Naive B cell (primary cell): ENCODE data around the gene ARHGEF28. TPM values are rescaled to one million over a fixed set of nuclear protein-coding genes. Genes with fewer than 3 reads are reported as not detected.

Experiments
- ATAC-seq, 2 donors: fragments of 150-1000 bp; cut with Tn5 transposase; 2 replicates each; pipeline ENCODE4 v1.10.0; 2021; ENCODE audit warnings: low read depth in 2 of 2, mild to moderate bottlenecking in 2 of 2, moderate library complexity in 2 of 2
- DNase-seq: peaks from one replicate; pipeline ENCODE4 v3.0.0; 2022
- H3K27ac Mint-ChIP-seq, 6 donors: one replicate each; pipeline ENCODE4 v1.8.0; 2020 to 2022; ENCODE audit warnings: mild to moderate bottlenecking in 6 of 6, mixed read lengths in 6 of 6, moderate library complexity in 5 of 6, inconsistent platforms in 2 of 6
- H3K27me3 Mint-ChIP-seq, 3 donors: one replicate each; pipeline ENCODE4 v1.8.0; 2021 to 2022; ENCODE audit warnings: mixed read lengths in 3 of 3, mild to moderate bottlenecking in 1 of 3
- H3K36me3 Mint-ChIP-seq, 2 donors: one replicate each; pipeline ENCODE4 v1.8.0; 2020 to 2022; ENCODE audit warnings: mixed read lengths in 2 of 2, inconsistent platforms in 1 of 2, mild to moderate bottlenecking in 1 of 2
- H3K4me1 Mint-ChIP-seq, 3 donors: one replicate each; pipeline ENCODE4 v1.8.0; 2020 to 2022; ENCODE audit warnings: mixed read lengths in 3 of 3, inconsistent platforms in 1 of 3, mild to moderate bottlenecking in 1 of 3, moderate library complexity in 1 of 3
- H3K4me3 Mint-ChIP-seq, 8 donors: one replicate each; pipeline ENCODE4 v1.8.0; 2020 to 2022; ENCODE audit warnings: mild to moderate bottlenecking in 8 of 8, mixed read lengths in 8 of 8, moderate library complexity in 8 of 8, inconsistent platforms in 2 of 8
- H3K9me3 Mint-ChIP-seq, 7 donors: one replicate each; pipeline ENCODE4 v1.8.0; 2020 to 2022; ENCODE audit warnings: mixed read lengths in 7 of 7, mild to moderate bottlenecking in 5 of 7, inconsistent platforms in 2 of 7, moderate library complexity in 1 of 7
- polyA plus RNA-seq, 6 donors: library from polyadenylated mRNA; unstranded; fragments of 300-500 nt; fragmentation: Illumina TruSeq; gene quantifications; one replicate each; pipeline ENCODE4 v1.2.3, GENCODE V29; 2021; ENCODE audit warnings: low read depth in 6 of 6

The ARHGEF28 gene
- polyA plus RNA-seq, 6 donors from 2014 or later: not detected

DNA sequence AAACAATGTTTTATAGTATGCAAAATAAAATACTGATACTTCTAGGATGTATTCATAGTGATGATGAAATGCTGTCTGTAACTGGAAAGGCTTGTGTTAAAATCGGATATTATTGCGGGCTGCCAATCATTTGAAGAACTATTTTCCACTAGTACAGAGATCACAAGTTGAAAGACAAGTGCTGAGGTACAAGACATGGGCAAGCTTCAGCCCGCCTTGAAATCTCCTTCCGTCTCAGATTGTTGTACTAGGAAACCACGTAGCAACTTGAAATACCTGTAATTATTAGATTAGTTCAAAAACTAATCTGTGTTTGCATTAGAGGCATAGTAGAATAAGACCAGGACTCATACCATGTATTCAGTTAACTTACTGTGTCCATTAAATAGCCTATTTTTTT lies 218.2 kb downstream of the ARHGEF28 start:
- H3K4me3 Mint-ChIP-seq: no peak overlapping the region
- H3K4me1 Mint-ChIP-seq: no peaks in the 10 kb centered on the region
- no peaks in the 10 kb centered on the region for H3K36me3 Mint-ChIP-seq
- no peak for ATAC-seq
- H3K27me3 Mint-ChIP-seq: peaks cover 6 to 14% (median 11%) of the 10 kb centered on the region in 3 donors
- H3K27ac Mint-ChIP-seq: no peak overlapping the region
- peaks cover 0 to 2% (median 0%) of the 10 kb centered on the region in 7 donors for H3K9me3 Mint-ChIP-seq
- DNase-seq: no peak

- Mint-ChIP-seq H3K9me3 (no peaks in the 10 kb centered on the region), H3K36me3 (no peaks in the 10 kb centered on the region), H3K4me3 (no peak overlapping the region), H3K27me3 (peaks cover 0 to 7% (median 0%) of the 10 kb centered on the region in 3 donors), H3K27ac (no peak overlapping the region), H3K4me1 (no peaks in the 10 kb centered on the region)
- DNase-seq (no peak), ATAC-seq (no peak)
Measured at GRCh38 chr5:73851471-73852181, 225.6 kb downstream of the ARHGEF28 start.

DNA sequence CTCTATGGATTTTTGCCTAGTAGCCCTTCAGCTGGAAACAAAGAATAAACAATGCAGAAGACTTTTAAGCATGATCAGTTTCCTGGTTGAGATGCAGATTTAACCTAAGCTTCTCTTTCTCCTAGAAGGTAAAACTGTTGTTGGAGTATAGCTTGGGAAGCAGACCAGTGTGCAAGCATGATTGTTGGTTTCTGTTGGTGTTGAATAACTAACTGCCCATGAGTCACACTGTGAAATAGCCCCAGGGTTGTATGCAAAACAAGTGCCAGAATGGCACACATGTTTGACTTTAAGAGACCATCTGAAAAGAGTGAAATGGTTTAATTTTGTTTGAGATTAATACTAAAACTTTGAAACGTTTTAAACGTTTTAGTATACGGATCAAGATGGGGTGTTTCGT lies 227.1 kb downstream of the ARHGEF28 start:
- Mint-ChIP-seq H3K9me3 (no peaks in the 10 kb centered on the region), H3K27ac (no peak overlapping the region), H3K4me1 (no peaks in the 10 kb centered on the region), H3K4me3 (no peak overlapping the region), H3K27me3 (peaks cover 0 to 7% (median 0%) of the 10 kb centered on the region in 3 donors), H3K36me3 (no peaks in the 10 kb centered on the region)
- DNase-seq (no peak), ATAC-seq (no peak)

DNA sequence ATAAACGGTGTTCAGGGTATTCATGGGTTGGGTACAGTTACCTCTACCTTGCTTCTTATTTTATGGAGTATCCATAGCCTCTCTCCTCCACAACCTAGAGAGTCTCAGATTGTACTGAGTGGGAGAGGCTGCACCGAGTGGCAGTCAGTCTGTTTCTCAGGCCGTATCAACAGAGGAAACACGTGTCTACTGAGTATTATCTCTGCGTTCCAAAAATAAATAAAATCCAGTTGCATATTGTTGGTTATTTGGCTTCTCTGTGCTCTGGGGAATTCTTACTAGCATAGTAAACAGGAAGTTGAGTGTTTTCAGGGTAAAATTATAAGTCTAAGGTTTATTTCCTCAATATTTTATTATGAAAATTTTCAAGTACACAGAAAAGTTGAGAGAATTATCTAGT lies 231.0 kb downstream of the ARHGEF28 start:
- no peak for ATAC-seq
- no peak overlapping the region for H3K4me3 Mint-ChIP-seq

DNA sequence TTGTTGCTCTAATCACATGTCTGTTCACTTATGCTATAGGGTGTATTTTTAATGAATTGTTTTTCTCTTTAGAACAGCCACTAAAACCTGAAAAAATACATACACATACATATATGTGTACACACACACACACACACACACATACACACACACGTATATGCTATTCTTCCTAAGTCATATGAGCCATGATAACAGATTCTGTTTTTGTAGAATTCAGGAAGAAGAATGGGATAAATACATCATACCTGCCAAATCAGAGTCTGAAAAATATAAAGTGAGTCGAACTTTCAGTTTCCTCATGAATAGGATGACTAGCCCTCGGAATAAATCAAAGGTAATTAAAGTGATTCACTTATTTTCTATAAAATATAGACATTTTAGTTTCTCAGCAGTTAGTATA lies 231.4 kb downstream of the ARHGEF28 start:
- no peaks in the 10 kb centered on the region for H3K4me1 Mint-ChIP-seq
- H3K27me3 Mint-ChIP-seq: peaks cover 0 to 11% (median 0%) of the 10 kb centered on the region in 3 donors
- H3K9me3 Mint-ChIP-seq: no peaks in the 10 kb centered on the region
- ATAC-seq (no peak), DNase-seq (no peak)
- no peaks in the 10 kb centered on the region for H3K36me3 Mint-ChIP-seq
- H3K27ac Mint-ChIP-seq: no peak overlapping the region
- no peak overlapping the region for H3K4me3 Mint-ChIP-seq

More for the DNA sequence above, 231.0 kb downstream of the ARHGEF28 start:
- Mint-ChIP-seq H3K9me3 (no peaks in the 10 kb centered on the region), H3K27ac (no peak overlapping the region), H3K36me3 (no peaks in the 10 kb centered on the region), H3K4me1 (no peaks in the 10 kb centered on the region), H3K27me3 (peaks cover 0 to 11% (median 2%) of the 10 kb centered on the region in 3 donors)
- no peak for DNase-seq

DNA sequence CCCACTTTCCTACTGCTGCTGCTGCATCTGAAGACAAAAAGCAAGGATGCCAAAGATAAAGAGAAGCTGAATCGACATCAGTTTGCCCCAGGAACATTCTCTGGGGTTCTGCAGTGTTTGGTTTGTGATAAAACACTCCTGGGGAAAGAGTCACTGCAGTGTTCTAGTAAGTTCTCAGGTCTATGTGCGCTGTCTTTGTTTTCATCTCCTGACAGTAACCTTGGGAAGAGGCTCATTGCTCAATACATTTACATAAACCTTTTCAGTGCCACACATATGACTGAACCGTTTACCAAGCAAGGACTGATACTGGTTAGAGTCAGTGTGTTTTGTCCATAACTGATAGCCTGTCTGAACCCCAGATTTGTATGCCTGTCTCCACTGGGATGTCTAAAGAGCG lies 232.1 kb downstream of the ARHGEF28 start:
- no peak overlapping the region for H3K4me3 Mint-ChIP-seq
- H3K27ac Mint-ChIP-seq: no peak overlapping the region
- no peaks in the 10 kb centered on the region for H3K9me3 Mint-ChIP-seq
- no peaks in the 10 kb centered on the region for H3K36me3 Mint-ChIP-seq
- H3K27me3 Mint-ChIP-seq: peaks cover 0 to 11% (median 0%) of the 10 kb centered on the region in 3 donors
- ATAC-seq: no peak
- H3K4me1 Mint-ChIP-seq: no peaks in the 10 kb centered on the region
- no peak for DNase-seq

DNA sequence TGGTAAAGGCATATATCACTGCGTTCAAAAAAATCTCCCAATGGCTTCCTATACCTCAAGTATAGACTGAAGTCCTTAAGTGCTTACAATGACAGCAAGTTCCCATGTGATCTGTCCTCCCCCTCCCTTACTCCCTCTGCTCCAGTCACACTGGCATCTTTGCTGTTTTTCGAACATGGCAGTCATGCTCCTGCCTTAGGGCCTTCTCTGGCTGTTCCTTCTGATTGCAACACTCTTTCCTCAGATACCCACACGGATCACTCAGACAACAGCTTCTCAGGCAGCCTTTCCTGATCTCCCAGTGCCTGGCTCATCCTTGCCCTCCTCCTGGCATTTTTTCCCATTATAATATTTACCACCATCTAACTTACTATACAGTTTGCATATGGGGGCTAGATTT lies 232.8 kb downstream of the ARHGEF28 start:
- Mint-ChIP-seq H3K9me3 (no peaks in the 10 kb centered on the region), H3K27ac (no peak overlapping the region), H3K27me3 (peaks cover 0 to 11% (median 6%) of the 10 kb centered on the region in 3 donors), H3K4me3 (no peak overlapping the region), H3K4me1 (no peaks in the 10 kb centered on the region), H3K36me3 (no peaks in the 10 kb centered on the region)
- ATAC-seq: no peak
- no peak for DNase-seq

GRCh38 chr5:73859696-73860095 lies 233.7 kb downstream of the ARHGEF28 start:
- Mint-ChIP-seq H3K27me3 (peaks cover 0 to 11% (median 7%) of the 10 kb centered on the region in 3 donors), H3K27ac (no peak overlapping the region)

DNA sequence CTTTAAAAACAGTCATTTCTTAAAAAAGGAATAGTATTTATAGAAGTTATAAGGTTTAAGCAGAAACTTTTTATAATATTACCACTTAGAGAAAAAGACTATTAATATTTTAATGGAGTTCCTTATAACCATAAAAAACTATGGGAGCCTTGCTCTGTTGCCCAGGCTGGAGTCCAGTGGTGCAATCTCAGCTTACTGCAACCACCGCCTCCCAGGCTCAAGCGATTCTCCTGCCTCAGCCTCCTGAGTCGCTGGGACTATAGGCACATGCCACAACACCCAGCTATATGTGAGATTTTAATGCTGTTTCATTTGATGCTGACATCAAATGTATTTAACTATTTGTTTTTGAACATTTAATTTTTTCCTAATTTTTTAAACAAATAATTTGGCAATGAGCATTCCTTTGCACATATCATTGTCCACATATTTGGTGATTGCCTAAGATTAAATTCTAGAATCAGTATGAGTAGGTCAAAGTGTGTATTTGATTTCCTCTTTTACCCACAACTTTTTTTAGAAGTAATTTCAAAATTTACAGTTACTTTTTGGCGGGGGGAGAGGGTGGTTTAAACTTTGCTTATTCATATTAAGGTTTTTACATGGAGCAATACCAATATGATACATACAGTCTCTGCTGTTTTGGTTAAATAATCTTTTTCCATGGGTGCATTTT lies 235.5 kb downstream of the ARHGEF28 start:
- ATAC-seq (no peak), DNase-seq (no peak)
- Mint-ChIP-seq H3K9me3 (no peaks in the 10 kb centered on the region), H3K27me3 (peaks cover 2 to 18% (median 7%) of the 10 kb centered on the region in 3 donors), H3K4me3 (no peak overlapping the region), H3K4me1 (no peaks in the 10 kb centered on the region), H3K36me3 (no peaks in the 10 kb centered on the region), H3K27ac (no peak overlapping the region)

More at GRCh38 chr5:73859696-73860095, 233.7 kb downstream of the ARHGEF28 start:
- no peak for DNase-seq
- ATAC-seq: no peak
- Mint-ChIP-seq H3K36me3 (no peaks in the 10 kb centered on the region), H3K4me1 (no peaks in the 10 kb centered on the region), H3K9me3 (no peaks in the 10 kb centered on the region), H3K4me3 (no peak overlapping the region)

GRCh38 chr5:73862796-73863195 lies 236.8 kb downstream of the ARHGEF28 start:
- H3K27ac Mint-ChIP-seq: no peak overlapping the region
- no peaks in the 10 kb centered on the region for H3K9me3 Mint-ChIP-seq
- H3K4me1 Mint-ChIP-seq: no peaks in the 10 kb centered on the region
- H3K4me3 Mint-ChIP-seq: no peak overlapping the region
- no peak for ATAC-seq
- DNase-seq: no peak
- H3K36me3 Mint-ChIP-seq: no peaks in the 10 kb centered on the region
- peaks cover 7 to 25% (median 12%) of the 10 kb centered on the region in 3 donors for H3K27me3 Mint-ChIP-seq

DNA sequence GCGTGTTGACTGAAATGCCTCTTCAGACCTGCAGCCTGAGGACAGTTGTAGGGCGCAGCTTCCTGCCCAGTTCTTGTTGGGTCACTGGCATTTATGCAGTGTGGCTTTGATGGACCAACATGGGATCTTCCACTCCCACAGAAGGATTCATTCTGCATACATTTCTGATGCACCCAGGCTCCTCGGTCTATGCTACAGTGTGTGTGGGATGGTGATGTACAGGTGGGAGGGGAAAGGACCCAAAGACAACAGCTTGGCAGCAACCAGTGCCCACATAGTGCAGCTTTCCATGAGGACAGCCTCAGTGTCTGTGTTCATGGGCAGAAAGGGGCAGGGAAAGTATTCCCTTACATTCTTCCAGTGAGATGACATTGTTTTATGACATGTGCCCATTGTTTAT lies 237.9 kb downstream of the ARHGEF28 start:
- DNase-seq (no peak), ATAC-seq (no peak)
- peaks cover 7 to 28% (median 12%) of the 10 kb centered on the region in 3 donors for H3K27me3 Mint-ChIP-seq
- H3K4me3 Mint-ChIP-seq: no peak overlapping the region
- H3K36me3 Mint-ChIP-seq: no peaks in the 10 kb centered on the region
- H3K4me1 Mint-ChIP-seq: no peaks in the 10 kb centered on the region
- H3K27ac Mint-ChIP-seq: no peak overlapping the region
- no peaks in the 10 kb centered on the region for H3K9me3 Mint-ChIP-seq

DNA sequence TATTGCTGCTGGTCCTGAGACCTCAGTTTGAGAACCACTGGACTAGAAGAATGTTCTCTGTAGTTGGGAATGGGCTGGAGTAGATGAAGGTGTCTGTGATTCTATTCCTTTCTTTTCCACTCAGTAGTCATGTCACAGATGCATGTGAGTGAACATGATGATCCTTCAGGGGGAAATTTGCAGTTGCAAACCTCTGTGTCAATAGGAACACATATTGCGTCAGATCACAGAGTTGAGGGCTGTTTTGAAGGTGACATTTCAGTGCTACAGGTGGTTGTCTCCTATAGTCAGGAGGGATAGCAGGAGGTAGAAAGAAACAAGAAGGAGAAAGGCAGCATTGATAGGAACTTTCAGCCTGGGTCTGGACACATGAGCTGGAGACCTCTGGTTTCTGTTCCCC lies 239.3 kb downstream of the ARHGEF28 start:
- Mint-ChIP-seq H3K27me3 (peaks cover 7 to 30% (median 12%) of the 10 kb centered on the region in 3 donors), H3K4me3 (no peak overlapping the region), H3K9me3 (no peaks in the 10 kb centered on the region), H3K36me3 (no peaks in the 10 kb centered on the region), H3K27ac (no peak overlapping the region), H3K4me1 (no peaks in the 10 kb centered on the region)
- ATAC-seq (no peak), DNase-seq (no peak)

DNA sequence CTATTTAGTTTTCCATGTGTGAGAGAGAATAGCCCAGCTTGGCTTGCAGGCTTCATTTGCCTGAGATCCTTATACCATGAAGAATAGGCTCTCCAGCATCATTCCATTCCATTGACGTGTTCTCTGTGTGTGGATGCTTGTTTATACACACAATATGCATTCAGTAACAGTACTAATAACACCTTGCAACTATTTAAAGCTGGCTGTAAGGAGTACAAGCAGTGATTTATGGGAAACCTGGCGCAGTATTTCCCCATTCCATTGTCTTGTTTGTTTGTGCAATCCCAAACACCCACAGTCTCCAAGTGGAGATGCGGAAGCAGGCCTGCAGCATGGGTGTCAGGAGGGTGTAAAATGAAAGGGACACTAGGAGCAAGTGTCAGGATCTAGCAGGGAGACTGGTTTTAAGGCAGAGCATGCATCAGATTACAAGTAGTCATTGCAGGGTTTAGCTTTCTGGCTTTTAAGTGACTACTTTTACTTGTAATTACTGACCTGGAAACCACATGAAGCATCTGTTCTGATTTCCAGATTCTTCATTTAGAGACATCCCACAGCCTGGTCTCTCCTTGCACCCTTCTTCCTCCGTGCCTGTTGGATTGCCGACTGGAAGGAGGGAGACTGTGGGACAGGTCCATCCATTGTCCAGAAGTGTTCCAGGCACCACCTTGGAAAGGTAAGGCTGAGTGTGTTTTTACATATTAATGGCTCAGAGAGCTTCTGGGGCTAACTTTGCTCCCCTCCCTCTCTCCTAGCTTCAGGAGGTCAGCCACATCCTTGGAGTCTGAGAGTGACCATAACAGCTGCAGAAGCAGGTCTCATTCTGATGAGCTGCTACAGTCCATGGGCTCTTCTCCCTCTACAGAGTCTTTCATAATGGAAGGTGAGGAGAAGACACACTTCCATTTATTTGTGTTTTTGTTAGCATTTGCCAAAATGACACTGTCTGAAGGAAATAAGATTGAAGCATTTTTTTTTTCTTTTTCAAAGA lies 241.6 kb downstream of the ARHGEF28 start:
- no peaks in the 10 kb centered on the region for H3K36me3 Mint-ChIP-seq
- DNase-seq (no peak), ATAC-seq (no peak)
- no peaks in the 10 kb centered on the region for H3K9me3 Mint-ChIP-seq
- H3K4me3 Mint-ChIP-seq: no peak overlapping the region
- H3K27ac Mint-ChIP-seq: no peak overlapping the region
- no peaks in the 10 kb centered on the region for H3K4me1 Mint-ChIP-seq
- H3K27me3 Mint-ChIP-seq: peaks cover 7 to 21% (median 17%) of the 10 kb centered on the region in 3 donors
